ENCODE results near the gene DMRT1. TPM values are rescaled to one million over a fixed set of nuclear protein-coding genes. Genes with fewer than 3 reads are reported as not detected.

The DMRT1 gene
- total RNA-seq, 2 donors from 2014 or later = not detected

- Histone ChIP-seq H3K9me3 (no peaks in the 10 kb centered on the region), H3K4me1 (no peaks in the 10 kb centered on the region), H3K9ac (ENCODE audit: low read depth in 2 of 2, low read length in 2 of 2) (no peak overlapping the region), H3K27me3 (no peaks in the 10 kb centered on the region), H3K27ac (no peak overlapping the region), H3K36me3 (no peaks in the 10 kb centered on the region), H3K4me3 (no peak overlapping the region)
- no peak for TF ChIP-seq CTCF (IDR thresholded peaks at IDR 0.05)
- DNase-seq = no peak
- intact Hi-C loops (cut with DNase I) = loop anchor here (5.0 kb wide), 1 partner anchor 115 kb away; no protein-coding TSS in a partner anchor
Measured at GRCh38 chr9:1007312-1007711, 165.8 kb downstream of the DMRT1 start.

GRCh38 chr9:1008216-1008615 is 166.7 kb downstream of the DMRT1 start:
- intact Hi-C loops (cut with DNase I) = loop anchor here (5.0 kb wide), 1 partner anchor 116 kb away; no protein-coding TSS in a partner anchor
- no peak for TF ChIP-seq CTCF (IDR thresholded peaks at IDR 0.05)
- Histone ChIP-seq H3K4me1 (no peaks in the 10 kb centered on the region), H3K27ac (no peak overlapping the region), H3K9me3 (no peaks in the 10 kb centered on the region), H3K4me3 (no peak overlapping the region), H3K9ac (ENCODE audit: low read depth in 2 of 2, low read length in 2 of 2) (no peak overlapping the region), H3K36me3 (no peaks in the 10 kb centered on the region), H3K27me3 (no peaks in the 10 kb centered on the region)
- DNase-seq = no peak

GRCh38 chr9:1009101-1009707 is 167.7 kb downstream of the DMRT1 start:
- Histone ChIP-seq H3K4me1 (no peaks in the 10 kb centered on the region), H3K4me3 (no peak overlapping the region), H3K9ac (ENCODE audit: low read depth in 2 of 2, low read length in 2 of 2) (no peak overlapping the region), H3K9me3 (no peaks in the 10 kb centered on the region), H3K27ac (no peak overlapping the region), H3K27me3 (no peaks in the 10 kb centered on the region), H3K36me3 (no peaks in the 10 kb centered on the region)
- peak; percentile 86 for DNase-seq
- intact Hi-C loops (cut with DNase I) = loop anchor here (5.0 kb wide), 1 partner anchor 117 kb away; no protein-coding TSS in a partner anchor
- TF ChIP-seq CTCF (IDR thresholded peaks at IDR 0.05) = peak; percentile 97

GRCh38 chr9:1013021-1013420 is 171.5 kb downstream of the DMRT1 start:
- Histone ChIP-seq H3K9ac (ENCODE audit: low read depth in 2 of 2, low read length in 2 of 2) (no peak overlapping the region), H3K27ac (no peak overlapping the region), H3K9me3 (no peaks in the 10 kb centered on the region), H3K27me3 (no peaks in the 10 kb centered on the region), H3K36me3 (no peaks in the 10 kb centered on the region), H3K4me3 (no peak overlapping the region), H3K4me1 (no peaks in the 10 kb centered on the region)
- TF ChIP-seq CTCF (IDR thresholded peaks at IDR 0.05) = no peak
- intact Hi-C loops (cut with DNase I) = loop anchor here (10.0 kb wide), 2 partner anchors 398 to 602 kb away; no protein-coding TSS in a partner anchor
- no peak for DNase-seq

- Histone ChIP-seq H3K4me1 (no peaks in the 10 kb centered on the region), H3K9me3 (no peaks in the 10 kb centered on the region), H3K4me3 (no peak overlapping the region), H3K9ac (ENCODE audit: low read depth in 2 of 2, low read length in 2 of 2) (no peak overlapping the region), H3K36me3 (no peaks in the 10 kb centered on the region), H3K27ac (no peak overlapping the region), H3K27me3 (no peaks in the 10 kb centered on the region)
- TF ChIP-seq CTCF (IDR thresholded peaks at IDR 0.05) = no peak
- intact Hi-C loops (cut with DNase I) = loop anchor here (10.0 kb wide), 2 partner anchors 399 to 601 kb away; no protein-coding TSS in a partner anchor
- no peak for DNase-seq
Measured at GRCh38 chr9:1014225-1014624, 172.7 kb downstream of the DMRT1 start.

All from colonic mucosa (tissue), 4 donors.